GM18505 (cell line): ENCODE measurements around the gene ASS1.

Experiments used
- ATAC-seq: cut with Tn5 transposase; IDR thresholded peaks from one replicate; pipeline ENCODE4 v1.9.1; 2021; ENCODE audit not compliant: unreplicated experiment
- POLR2A ChIP-seq: IDR thresholded peaks from 4 replicates; pipeline ENCODE4 v1.6.1; 2011; ENCODE audit warnings: borderline replicate concordance; ENCODE audit not compliant: insufficient read depth, insufficient read length; ENCODE audit errors: extremely low read depth

ASS1 gene

DNA sequence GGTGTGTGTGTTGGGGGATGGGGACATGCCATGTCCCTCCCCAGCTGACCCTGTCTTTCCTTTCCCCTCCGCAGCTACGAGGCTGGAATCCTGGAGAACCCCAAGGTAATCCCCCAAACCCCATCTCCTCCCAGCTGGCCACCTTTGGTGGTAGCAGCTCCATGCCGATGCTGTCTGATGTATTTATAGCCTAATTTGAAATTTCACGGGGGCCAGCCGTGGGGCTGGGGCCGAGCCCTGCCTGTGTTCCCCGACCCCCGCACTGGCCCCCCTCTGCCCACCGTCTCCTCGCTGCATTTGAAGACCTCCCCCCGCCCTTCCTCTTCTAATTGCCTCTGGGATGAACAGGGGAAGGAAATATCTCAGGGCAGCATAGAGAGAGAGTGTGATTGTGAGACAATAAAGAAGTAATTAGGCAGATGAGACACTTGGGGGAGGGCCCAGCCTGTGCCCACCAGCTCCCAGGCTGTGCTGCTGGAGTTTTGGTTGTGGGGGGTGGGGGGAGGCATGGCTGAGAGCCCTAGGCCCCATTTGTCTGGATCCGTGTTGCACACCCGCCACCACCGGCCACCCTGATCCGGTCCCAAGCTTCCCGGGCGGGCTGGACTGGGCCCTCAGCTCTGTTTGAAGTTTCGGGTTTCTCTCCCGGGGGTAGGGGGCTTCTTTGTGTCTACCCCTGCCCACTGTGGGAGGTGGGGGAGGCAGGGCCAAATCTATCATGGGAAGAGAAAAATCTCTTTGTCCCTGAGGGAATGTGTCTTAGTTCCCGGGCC lies 26.8 kb downstream of the ASS1 start:
- TF ChIP-seq POLR2A, result no peak
- ATAC-seq, result no peak

DNA sequence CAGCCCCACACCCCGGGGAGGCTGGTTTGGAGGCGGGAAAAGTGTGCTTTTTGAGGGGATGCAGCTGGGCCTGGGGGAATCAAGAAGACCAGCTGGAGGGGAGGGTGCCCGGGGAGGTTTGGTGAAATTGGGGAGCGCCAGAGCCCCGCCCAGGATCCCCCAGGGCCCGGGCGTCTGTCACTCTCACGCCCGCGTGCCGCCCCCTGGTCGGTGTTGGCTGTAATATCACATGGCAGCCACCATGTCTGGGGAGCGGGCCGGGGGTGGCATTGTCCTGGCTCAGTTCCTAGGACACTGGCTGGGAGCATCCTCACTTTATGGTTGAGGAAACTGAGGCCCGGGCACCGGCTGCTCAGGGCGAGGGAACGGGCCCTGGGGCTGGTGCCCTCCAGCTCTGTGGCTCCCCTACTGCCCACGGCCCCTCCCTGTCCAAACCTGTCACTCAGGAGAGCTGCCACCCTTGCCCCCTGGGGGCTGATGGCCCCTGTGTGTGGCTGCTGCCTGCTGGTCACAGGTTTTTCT lies 27.5 kb downstream of the ASS1 start:
- no peak for ATAC-seq
- no peak for TF ChIP-seq POLR2A

DNA sequence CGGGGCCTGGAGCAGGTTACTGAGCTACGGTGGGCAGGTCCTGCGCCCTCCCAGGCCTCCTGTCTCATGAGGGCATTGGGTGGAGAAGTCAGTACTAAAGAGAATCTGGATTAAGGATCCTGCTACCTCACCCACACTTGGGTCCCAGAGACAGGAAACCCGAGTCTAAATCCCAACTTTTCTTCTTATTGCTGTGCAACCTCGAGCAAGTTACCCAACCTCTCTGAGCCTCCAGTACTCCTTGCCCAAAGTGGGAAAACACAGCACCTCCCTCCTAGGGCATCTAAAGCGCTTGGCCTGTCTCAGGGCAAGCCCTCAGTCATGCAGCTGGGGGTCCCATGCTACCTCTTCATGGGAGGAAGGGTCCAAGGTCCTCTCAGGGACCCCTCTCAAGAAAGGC lies 28.2 kb downstream of the ASS1 start:
- ATAC-seq, result no peak
- no peak for TF ChIP-seq POLR2A

DNA sequence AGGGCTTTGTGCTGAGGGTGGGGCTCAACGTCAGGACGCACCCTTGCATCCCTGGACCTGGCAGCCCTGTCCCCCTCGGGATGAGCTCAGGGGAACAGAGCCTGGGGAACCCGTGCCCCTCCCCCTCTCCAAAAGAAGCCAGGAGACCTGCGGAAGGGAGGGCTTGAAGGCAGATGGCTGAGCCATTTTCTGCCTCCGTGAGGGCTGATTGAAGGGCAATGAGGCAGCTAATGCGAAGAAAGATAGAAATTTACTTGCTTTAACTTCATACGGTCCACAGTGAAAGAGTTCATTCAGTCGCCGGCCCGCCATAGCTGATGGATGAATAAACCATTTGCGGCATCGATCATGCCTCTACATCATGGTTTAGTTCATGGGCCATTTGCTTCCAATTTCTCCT lies 28.8 kb downstream of the ASS1 start:
- TF ChIP-seq POLR2A, result no peak
- no peak for ATAC-seq

DNA sequence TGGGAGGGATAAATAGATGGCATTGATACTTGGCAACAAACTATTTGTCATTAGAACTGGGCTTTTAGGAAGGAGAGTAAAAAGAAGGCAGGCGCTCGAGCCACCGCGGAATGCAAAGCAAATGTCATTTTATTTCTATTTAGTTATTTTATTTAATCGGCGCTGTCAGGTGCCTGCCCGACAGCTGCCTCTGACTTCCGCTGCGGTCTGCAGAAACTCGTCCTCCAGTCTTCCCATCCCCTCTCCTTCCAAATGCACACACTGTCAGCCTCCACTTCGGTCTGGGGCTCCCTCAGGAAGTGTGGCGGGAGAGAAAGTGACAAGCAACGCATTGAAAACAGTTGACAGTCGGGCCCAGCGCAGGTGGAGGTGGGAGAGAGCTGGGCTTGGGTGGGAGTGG lies 29.3 kb downstream of the ASS1 start:
- TF ChIP-seq POLR2A, result no peak
- no peak for ATAC-seq

DNA sequence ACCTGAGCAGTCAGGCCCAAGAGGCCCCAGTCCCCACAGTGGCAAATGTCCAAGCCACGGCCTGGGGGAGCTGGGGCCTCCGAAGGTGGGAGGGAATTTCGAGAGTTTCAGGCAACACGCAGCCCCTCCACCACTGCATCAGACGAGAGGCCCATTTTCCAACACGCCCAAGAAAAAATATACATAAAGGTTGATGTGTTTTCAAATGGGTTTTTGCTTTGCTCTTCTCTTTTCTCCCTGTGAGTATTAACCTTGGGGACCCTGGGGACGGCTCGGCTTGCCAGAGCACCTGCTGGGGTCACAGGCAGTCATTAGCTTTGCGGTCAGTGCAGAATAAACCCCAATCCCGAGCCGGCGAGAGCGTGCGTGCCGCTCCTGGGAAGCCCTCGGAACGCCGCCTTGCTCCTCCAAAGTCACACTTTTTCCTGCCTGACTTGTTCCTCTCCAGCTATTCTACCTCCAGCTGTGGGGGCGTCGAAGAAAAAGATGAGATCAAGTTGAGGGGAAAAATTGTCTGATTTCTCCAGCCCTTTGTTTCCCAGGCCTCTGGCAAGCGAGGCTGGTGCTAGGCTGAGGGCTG lies 31.5 kb downstream of the ASS1 start:
- TF ChIP-seq POLR2A, result no peak
- ATAC-seq, result no peak

DNA sequence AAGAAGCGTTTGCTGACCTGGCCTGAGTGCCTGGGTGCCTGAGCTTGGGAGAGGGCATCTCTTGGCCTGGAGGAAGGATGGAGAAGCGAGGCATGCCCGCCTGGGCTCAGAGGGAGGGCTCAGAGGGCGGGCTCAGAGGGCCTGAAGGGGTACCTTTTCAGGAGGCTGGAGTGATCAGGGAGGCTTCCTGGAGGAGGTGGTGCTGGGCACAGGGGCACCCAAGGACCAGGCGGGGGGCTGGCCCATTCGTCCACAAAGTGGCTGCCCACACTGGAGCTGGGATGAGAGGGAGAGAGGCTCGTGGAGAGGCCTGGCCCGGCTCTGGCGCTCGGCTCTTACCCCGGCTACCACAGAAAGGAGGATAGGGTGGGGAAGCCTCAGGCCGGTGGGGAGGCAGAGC lies 32.8 kb downstream of the ASS1 start:
- no peak for TF ChIP-seq POLR2A
- no peak for ATAC-seq

DNA sequence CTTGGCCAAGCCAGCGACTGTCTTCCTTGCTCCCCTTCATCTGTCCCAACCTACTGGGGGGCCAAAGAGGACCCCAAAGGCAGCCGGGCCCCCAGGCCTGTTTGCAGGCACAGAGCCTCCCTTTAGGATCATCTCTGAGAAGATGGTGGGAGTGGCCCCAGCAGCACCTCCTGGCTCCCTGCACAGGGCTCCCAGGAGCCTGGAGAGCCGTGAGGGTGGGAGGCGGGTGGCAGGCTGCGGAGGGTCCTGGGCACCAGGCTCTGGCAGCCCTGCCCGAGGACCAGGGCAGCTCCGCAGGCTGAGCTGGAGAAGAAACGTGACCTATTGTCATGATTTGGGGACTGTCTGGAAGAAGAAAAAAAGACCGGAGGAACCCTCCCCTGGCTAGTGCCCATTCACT lies 33.4 kb downstream of the ASS1 start:
- TF ChIP-seq POLR2A, result no peak
- no peak for ATAC-seq

DNA sequence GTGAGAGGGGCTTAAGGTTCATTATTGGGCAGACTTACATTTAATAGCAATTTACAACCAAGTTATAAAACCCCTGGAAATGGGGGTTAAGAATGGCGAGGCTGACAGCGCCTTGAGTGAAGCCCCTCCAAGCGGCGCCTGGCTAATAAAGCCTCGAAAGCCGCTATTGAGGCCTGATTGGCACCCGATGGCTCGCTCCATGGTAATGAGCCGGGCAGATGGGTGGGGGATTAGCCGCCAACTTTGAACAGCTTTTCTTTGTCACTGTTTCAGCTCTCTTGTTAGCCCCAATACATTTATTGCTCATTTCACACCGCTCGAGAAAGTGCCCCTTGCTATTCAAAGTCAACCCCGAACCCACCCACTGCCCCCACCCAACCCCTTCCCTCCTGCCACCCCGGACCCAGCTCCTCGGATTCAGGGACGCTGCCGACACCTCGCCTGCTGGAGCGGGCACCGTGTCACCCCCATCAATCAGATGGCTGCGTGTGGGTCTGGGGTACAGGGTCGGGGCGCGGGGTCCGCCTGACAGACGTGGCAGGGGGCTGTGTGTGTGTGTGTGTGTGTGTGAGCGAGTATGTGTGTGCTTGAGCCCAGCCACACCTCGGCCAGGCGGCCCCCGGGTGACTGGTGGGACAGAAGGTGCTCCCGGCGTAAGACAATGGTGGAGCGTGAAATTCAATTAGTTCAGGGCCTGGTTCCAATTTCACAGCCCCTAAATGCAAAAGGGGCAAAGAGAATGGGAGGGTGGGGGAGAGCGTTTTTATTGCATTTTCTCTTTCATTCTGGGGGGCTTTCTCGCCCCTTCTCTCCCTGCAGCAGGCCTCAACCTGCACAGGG lies 34.2 kb downstream of the ASS1 start:
- TF ChIP-seq POLR2A, result no peak
- no peak for ATAC-seq

DNA sequence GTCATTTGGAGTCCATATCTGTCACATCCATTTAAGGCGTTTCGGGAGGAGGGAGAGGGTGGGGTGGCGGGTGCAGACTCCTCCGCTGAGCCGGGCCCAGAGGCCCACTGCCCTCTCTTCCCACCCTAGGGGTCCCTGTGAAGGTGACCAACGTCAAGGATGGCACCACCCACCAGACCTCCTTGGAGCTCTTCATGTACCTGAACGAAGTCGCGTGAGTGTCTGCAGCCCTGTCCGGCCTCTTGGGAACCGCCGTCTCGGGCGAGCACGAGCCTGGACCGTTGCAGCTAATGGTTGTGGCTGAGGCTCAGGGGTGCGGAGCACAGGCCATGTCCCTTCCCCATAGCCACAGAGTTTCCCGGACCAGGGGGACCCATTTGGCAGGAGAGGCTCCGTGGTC lies 34.8 kb downstream of the ASS1 start:
- no peak for TF ChIP-seq POLR2A
- no peak for ATAC-seq

DNA sequence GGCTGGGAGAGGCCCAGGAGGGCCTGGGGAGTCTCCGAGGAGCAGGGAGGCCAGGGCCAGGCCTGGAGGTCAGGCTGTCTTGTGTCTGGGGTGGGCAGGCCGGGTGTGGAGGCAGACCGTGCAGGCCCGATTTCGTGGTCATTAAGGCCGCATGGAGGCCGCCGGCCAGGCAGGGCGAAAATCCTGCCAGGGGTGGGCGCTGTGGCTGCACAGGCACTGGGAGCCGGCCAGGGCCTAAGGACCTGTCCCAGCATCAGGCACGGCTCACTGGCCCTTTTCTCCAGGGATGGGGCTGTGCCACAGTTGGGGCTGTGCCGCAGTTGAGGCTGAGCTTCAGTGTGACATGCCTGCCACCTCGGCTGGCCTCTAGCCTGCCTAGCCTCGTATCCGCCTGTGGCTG lies 35.9 kb downstream of the ASS1 start:
- ATAC-seq, result no peak
- no peak for TF ChIP-seq POLR2A

DNA sequence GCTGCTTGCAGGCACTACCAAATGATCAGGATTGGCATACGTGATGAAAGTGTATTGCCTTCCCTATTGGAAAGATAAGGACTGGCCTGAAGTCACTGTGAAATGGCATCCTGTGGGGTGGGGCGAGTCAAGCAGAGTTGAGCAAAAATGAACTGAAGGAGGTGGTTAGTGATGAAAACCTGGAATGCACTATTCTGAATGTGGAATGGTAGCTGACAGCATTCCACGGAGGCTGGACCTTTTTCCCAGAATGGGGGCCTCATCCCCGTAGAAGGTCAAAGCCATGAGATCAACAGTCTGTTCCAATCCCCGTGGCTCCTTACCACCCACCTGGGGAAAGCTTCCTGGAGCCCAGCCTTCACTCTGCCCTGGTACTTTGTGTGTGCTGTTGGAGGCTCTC lies 37.7 kb downstream of the ASS1 start:
- ATAC-seq, result no peak
- no peak for TF ChIP-seq POLR2A

DNA sequence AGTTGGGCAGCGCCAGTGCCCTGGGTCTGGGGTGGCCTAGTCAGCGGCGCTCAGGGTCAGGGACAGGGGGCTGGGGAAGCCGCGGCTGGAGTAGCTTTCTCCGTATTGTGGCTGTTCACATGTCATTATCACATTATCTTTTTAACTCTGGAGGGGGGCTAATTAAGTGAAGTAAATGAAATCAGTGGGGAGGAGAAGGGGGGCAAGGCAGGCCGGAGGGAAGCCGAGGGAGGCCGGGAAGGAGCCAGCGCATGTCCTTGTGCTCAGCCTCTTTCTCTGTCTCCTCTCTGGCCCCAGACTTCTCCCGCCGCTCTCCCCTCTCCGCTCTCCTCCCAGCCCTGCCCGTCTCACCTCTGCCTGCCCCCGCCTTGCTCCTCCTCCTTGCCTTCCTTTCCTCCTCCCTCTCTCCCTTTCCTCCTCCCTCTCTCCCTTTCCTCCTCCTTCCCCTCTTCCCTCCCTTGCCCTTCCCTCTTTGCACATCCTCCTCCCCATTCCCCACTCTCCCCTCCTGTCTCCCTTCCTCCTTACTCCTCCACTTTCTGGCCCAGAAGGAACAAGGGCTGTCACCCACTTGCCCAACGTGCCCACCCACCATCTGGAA lies 38.7 kb downstream of the ASS1 start:
- TF ChIP-seq POLR2A, result no peak
- no peak for ATAC-seq
